GM12801 (cell line): ENCODE measurements around the gene DENND4A.

Experiments used
- TF ChIP-seq, protein P1 (sequence below): IDR thresholded peaks from one replicate; pipeline ENCODE4 v1.5.1; 2011; ENCODE audit warnings: control low read depth; ENCODE audit not compliant: insufficient read length; ENCODE audit errors: extremely low read depth

DENND4A gene

DNA sequence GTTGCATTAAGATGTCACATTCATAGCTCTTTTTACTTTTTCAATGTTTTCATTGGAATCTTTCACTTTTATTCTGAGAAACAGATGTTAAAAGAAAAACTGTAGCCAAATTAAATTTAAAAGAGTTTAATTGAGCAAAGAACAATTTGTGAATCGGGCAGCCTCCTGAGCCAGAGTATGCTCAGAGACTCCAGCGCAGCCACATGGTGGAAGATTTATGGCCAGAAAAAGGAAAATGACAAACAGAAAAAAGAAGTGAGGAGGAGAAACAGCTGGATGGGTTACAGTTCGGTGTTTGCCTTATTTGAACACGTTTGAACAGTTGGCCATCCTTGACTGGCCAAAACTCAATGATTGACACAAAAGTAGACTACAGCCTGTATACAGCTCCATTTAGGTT lies 43.4 kb upstream of the DENND4A start:
- TF ChIP-seq, protein P1, sequence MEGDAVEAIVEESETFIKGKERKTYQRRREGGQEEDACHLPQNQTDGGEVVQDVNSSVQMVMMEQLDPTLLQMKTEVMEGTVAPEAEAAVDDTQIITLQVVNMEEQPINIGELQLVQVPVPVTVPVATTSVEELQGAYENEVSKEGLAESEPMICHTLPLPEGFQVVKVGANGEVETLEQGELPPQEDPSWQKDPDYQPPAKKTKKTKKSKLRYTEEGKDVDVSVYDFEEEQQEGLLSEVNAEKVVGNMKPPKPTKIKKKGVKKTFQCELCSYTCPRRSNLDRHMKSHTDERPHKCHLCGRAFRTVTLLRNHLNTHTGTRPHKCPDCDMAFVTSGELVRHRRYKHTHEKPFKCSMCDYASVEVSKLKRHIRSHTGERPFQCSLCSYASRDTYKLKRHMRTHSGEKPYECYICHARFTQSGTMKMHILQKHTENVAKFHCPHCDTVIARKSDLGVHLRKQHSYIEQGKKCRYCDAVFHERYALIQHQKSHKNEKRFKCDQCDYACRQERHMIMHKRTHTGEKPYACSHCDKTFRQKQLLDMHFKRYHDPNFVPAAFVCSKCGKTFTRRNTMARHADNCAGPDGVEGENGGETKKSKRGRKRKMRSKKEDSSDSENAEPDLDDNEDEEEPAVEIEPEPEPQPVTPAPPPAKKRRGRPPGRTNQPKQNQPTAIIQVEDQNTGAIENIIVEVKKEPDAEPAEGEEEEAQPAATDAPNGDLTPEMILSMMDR, result no peak

DNA sequence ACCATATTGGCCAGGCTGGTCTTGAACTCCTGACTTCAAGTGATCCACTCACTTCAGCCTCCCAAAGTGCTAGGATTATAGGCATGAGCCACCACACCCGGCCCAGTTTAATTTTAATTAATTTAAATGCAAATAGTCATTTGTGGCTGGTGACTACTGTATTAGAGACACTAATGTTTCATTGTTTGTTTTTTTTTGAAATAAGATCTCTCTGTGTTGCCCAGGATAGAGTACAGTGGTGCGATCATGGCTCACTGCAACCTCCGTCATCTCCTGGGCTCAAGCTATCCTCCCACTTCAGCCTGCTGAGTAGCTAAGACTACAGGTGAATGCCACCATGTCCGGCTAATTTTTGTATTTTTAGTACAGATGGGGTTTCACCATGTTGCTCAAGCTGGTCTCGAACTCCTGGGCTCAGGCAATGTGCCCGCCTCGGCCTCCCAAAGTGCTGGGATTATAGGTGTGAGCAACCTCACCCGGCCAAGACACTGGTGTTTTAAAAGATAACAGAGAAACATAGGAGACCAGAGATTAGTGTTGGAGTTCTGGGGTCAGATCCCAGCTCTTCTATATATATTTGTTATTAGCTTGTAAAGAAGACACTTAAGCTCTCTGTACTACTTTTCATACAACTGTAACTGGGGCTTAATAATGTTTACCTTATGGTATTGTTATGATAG lies 42.6 kb upstream of the DENND4A start:
- TF ChIP-seq, protein P1, result no peak

- TF ChIP-seq, protein P1, result no peak
These were observed 41.6 kb upstream of the DENND4A start for GRCh38 chr15:65833501-65834205.

GRCh38 chr15:65832549-65833364 lies 40.7 kb upstream of the DENND4A start:
- TF ChIP-seq, protein P1, result no peak

GRCh38 chr15:65829130-65829764 lies 37.2 kb upstream of the DENND4A start:
- TF ChIP-seq, protein P1, result no peak

GRCh38 chr15:65828585-65828984 lies 36.5 kb upstream of the DENND4A start:
- TF ChIP-seq, protein P1, result no peak

DNA sequence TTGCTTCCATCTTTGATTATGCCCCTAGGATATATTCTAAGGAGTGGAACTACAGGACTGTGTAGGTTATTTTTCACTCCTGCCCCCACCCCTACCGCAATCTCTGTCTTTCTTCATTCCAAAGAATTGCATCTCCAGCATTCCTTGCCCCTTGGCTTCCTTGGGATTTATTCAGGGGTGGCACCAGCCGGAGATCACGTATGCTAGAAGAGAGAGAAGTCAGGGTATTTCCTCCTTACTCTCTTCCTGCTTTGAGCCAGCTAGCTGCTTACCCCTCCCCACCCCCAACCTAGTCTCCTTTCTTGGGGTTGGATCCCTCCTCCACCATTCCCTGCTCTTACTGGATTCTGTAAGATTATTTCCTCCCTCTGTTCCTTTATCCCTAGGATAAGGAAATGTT lies 35.0 kb upstream of the DENND4A start:
- TF ChIP-seq, protein P1, result no peak
